H1 (cell line): ENCODE data around the gene NME4.

Experiments used
- CBX5 ChIP-seq: fragments of 300-800, 300-1000 bp; sonication (generic); IDR thresholded peaks from 2 replicates; pipeline ENCODE4 v1.7.1; 2016; ENCODE audit warnings: antibody characterized with exemption, low read length, low read depth
- CTCF ChIP-seq, 3 experiments: IDR thresholded peaks; 1 replicate in 2 of 3; 2 replicates in 1 of 3; pipeline versions ENCODE4 v1.5.1 to v1.6.1; 2011; ENCODE audit warnings: low read length in 3 of 3, mild to moderate bottlenecking in 3 of 3, inconsistent platforms in 2 of 3, low read depth in 1 of 3, moderate library complexity in 1 of 3; ENCODE audit not compliant: insufficient read depth in 1 of 3; ENCODE audit errors: control extremely low read depth in 1 of 3
- EGR1 ChIP-seq: IDR thresholded peaks from 2 replicates; pipeline ENCODE4 v1.6.1; 2011; ENCODE audit warnings: low read depth, low read length, borderline replicate concordance
- HDAC6 ChIP-seq: IDR thresholded peaks from one replicate; pipeline ENCODE4 v1.7.1; 2012; ENCODE audit warnings: low read depth, mild to moderate bottlenecking, inconsistent platforms, low read length, moderate library complexity
- JUND ChIP-seq: IDR thresholded peaks from 2 replicates; pipeline ENCODE4 v1.6.1; 2011; ENCODE audit warnings: mild to moderate bottlenecking, improper control_type of control experiment, low read length
- MAX ChIP-seq: IDR thresholded peaks from 2 replicates; pipeline ENCODE4 v1.6.1; 2012; ENCODE audit warnings: inconsistent platforms
- POLR2AphosphoS5 ChIP-seq: IDR thresholded peaks from 2 replicates; pipeline ENCODE4 v1.6.1; 2011; ENCODE audit warnings: low read depth, low read length
- SIX5 ChIP-seq: IDR thresholded peaks from 2 replicates; pipeline ENCODE4 v1.6.1; 2011; ENCODE audit warnings: mild to moderate bottlenecking, low read depth, low read length
- SUZ12 ChIP-seq: fragments of 200-600 bp; sonication (generic); IDR thresholded peaks from 2 replicates; pipeline ENCODE4 v1.6.1; 2012; ENCODE audit warnings: mild to moderate bottlenecking, inconsistent platforms, low read length, moderate library complexity, mixed read lengths
- USF2 ChIP-seq: IDR thresholded peaks from 2 replicates; pipeline ENCODE4 v1.6.1; 2011; ENCODE audit warnings: low read length, improper control_type of control experiment

GRCh38 chr16:366476-366875, 30.5 kb upstream of the NME4 start:
- no peak for TF ChIP-seq EGR1
- TF ChIP-seq SUZ12: no peak
- TF ChIP-seq JUND: no peak
- TF ChIP-seq POLR2AphosphoS5: no peak
- TF ChIP-seq HDAC6: no peak
- TF ChIP-seq USF2: no peak
- no peak for TF ChIP-seq MAX
- TF ChIP-seq CTCF (IDR thresholded peaks at IDR 0.05; ENCODE audit: control extremely low read depth in 1 of 3, insufficient read depth in 1 of 3, low read depth in 1 of 3, low read length in 3 of 3): no peak
- no peak for TF ChIP-seq CBX5
- no peak for TF ChIP-seq SIX5
